GM12873 (cell line): ENCODE data around the gene CCDC91.

Source experiments
- CTCF ChIP-seq: IDR thresholded peaks from 2 replicates; pipeline ENCODE4 v1.5.1; 2012; ENCODE audit warnings: low read depth, mild to moderate bottlenecking, moderate library complexity, low read length, control low read depth; ENCODE audit not compliant: insufficient read depth; ENCODE audit errors: missing control alignments

The CCDC91 gene

GRCh38 chr12:28278499-28278898 lies 88.2 kb downstream of the CCDC91 start:
- TF ChIP-seq CTCF: no peak

GRCh38 chr12:28278960-28279359 lies 88.7 kb downstream of the CCDC91 start:
- no peak for TF ChIP-seq CTCF

- TF ChIP-seq CTCF: no peak
Measured at GRCh38 chr12:28286352-28286751, 96.1 kb downstream of the CCDC91 start.

- no peak for TF ChIP-seq CTCF
Measured at GRCh38 chr12:28290262-28290661, 100.0 kb downstream of the CCDC91 start.

GRCh38 chr12:28292699-28293098 lies 102.4 kb downstream of the CCDC91 start:
- TF ChIP-seq CTCF: no peak

- TF ChIP-seq CTCF: no peak
Measured at GRCh38 chr12:28294300-28294699, 104.0 kb downstream of the CCDC91 start.

- TF ChIP-seq CTCF: no peak
Measured at GRCh38 chr12:28296287-28296686, 106.0 kb downstream of the CCDC91 start.
